Loucy (cell line): ENCODE results near the gene GPC3.

Experiments
- CTCF ChIP-seq: fragments of 200-600 bp; sonication (generic); conservative IDR thresholded peaks from 2 replicates; pipeline ENCODE4 v1.5.1; 2014; ENCODE audit warnings: mild to moderate bottlenecking, antibody characterized with exemption, low read length
- EZH2phosphoT487 ChIP-seq: fragments of 200-600 bp; IDR thresholded peaks from 2 replicates; pipeline ENCODE4 v1.6.1; 2018; ENCODE audit warnings: antibody characterized with exemption, mild to moderate bottlenecking, moderate library complexity, borderline replicate concordance

GRCh38 chrX:133956570-133957340 lies 28.6 kb downstream of the GPC3 start:
- no peak for TF ChIP-seq CTCF
- no peak for TF ChIP-seq EZH2phosphoT487
